Gastroesophageal sphincter (tissue), 3 donors: Measurements from ENCODE around the gene ADAMTS2.

ENCODE experiments used
- POLR2A ChIP-seq, 2 donors: fragments of 450-650 bp; IDR thresholded peaks; one replicate each; pipeline ENCODE4 v1.6.1; 2017; ENCODE audit warnings: antibody characterized with exemption in 2 of 2, mild to moderate bottlenecking in 2 of 2, moderate library complexity in 1 of 2
- POLR2AphosphoS5 ChIP-seq: sonication (generic); formaldehyde crosslinking; IDR thresholded peaks from one replicate; pipeline ENCODE4 v1.6.1; 2017; ENCODE audit warnings: antibody characterized with exemption
- TF ChIP-seq, protein P1 (sequence below), 4 experiments: fragments of 200-600 bp in 2 of 4; fragments of 450-650 bp in 2 of 4; sonication (generic) in 1 of 4; IDR thresholded peaks; one replicate each; pipeline ENCODE4 v1.5.1; 2017 to 2019; ENCODE audit warnings: antibody characterized with exemption in 4 of 4, mild to moderate bottlenecking in 2 of 4, moderate library complexity in 2 of 4

DNA sequence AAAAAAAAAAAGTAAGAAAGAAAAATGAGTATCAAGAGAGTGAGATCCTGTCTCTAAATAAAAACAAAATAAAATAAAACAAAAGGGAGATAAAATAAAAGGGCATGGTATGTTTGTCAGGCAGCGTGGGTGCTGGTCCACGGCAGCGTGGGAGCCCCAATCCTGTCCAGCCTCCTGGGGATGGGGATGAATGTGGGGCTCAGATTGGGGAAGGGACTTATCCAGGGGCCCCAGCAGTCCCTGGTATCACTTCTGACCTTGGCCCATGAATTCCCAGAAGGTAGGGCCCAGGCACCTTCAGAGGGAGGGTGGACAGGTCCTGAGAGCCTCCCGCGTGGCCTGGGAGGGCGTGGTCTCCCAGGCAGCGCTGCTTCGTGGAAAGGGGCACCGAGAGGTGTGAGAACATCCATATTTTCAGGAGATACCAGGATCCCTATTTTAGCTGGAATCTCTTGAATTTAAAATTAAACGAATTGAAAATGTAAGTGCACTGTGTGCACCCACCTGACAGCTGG lies 213.9 kb downstream of the ADAMTS2 start:
- TF ChIP-seq, protein P1, sequence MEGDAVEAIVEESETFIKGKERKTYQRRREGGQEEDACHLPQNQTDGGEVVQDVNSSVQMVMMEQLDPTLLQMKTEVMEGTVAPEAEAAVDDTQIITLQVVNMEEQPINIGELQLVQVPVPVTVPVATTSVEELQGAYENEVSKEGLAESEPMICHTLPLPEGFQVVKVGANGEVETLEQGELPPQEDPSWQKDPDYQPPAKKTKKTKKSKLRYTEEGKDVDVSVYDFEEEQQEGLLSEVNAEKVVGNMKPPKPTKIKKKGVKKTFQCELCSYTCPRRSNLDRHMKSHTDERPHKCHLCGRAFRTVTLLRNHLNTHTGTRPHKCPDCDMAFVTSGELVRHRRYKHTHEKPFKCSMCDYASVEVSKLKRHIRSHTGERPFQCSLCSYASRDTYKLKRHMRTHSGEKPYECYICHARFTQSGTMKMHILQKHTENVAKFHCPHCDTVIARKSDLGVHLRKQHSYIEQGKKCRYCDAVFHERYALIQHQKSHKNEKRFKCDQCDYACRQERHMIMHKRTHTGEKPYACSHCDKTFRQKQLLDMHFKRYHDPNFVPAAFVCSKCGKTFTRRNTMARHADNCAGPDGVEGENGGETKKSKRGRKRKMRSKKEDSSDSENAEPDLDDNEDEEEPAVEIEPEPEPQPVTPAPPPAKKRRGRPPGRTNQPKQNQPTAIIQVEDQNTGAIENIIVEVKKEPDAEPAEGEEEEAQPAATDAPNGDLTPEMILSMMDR (IDR thresholded peaks at IDR 0.05) = no peak
- TF ChIP-seq POLR2AphosphoS5 (no peak), POLR2A (IDR thresholded peaks at IDR 0.05) (no peak)
